Hepatocyte (in vitro differentiated cells): Measurements from ENCODE around the gene CCL28. TPM values are rescaled to one million over a fixed set of nuclear protein-coding genes. Genes with fewer than 3 reads are reported as not detected.

Experiments used
- DNase-seq: peaks from one replicate; pipeline ENCODE4 v3.0.0-alpha.2; 2016; ENCODE audit warnings: low spot score
- H2AFZ ChIP-seq: fragments of 200-600 bp; sonication (generic); 2 replicates; pipeline ENCODE4 v1.6.0; 2016; ENCODE audit warnings: antibody characterized with exemption, mild to moderate bottlenecking
- H3K27ac ChIP-seq: fragments of 200-600 bp; sonication (generic); 2 replicates; pipeline ENCODE4 v1.5.1; 2016; ENCODE audit warnings: mild to moderate bottlenecking
- H3K27me3 ChIP-seq: fragments of 200-600 bp; sonication (generic); 2 replicates; pipeline ENCODE4 v1.6.1; 2016
- H3K36me3 ChIP-seq: fragments of 200-600 bp; sonication (generic); replicated peaks from 2 replicates; pipeline ENCODE4 v1.5.1; 2016; ENCODE audit warnings: low read depth; ENCODE audit not compliant: insufficient read depth
- H3K4me1 ChIP-seq: fragments of 200-600 bp; sonication (generic); 2 replicates; pipeline ENCODE4 v1.5.1; 2016; ENCODE audit warnings: mild to moderate bottlenecking, moderate library complexity; ENCODE audit not compliant: insufficient read depth
- H3K4me2 ChIP-seq: fragments of 200-600 bp; sonication (generic); 2 replicates; pipeline ENCODE4 v1.6.0; 2016
- H3K4me3 ChIP-seq: fragments of 200-600 bp; sonication (generic); 2 replicates; pipeline ENCODE4 v1.5.1; 2016; ENCODE audit warnings: mild to moderate bottlenecking
- H3K79me2 ChIP-seq: fragments of 200-600 bp; sonication (generic); 2 replicates; pipeline ENCODE4 v1.6.0; 2017; ENCODE audit warnings: mild to moderate bottlenecking
- H3K9me2 ChIP-seq: fragments of 200-600 bp; sonication (generic); replicated peaks from 2 replicates; pipeline ENCODE4 v1.6.0; 2017; ENCODE audit warnings: mild to moderate bottlenecking; ENCODE audit not compliant: insufficient read depth
- H3K9me3 ChIP-seq: fragments of 200-600 bp; sonication (generic); 2 replicates; pipeline ENCODE4 v1.5.1; 2016; ENCODE audit warnings: low read depth, mild to moderate bottlenecking
- H4K20me1 ChIP-seq: fragments of 200-600 bp; sonication (generic); 2 replicates; pipeline ENCODE4 v1.6.0; 2016; ENCODE audit warnings: mild to moderate bottlenecking; ENCODE audit not compliant: insufficient read depth, poor library complexity, severe bottlenecking
- CTCF ChIP-seq: fragments of 200-600 bp; sonication (generic); IDR thresholded peaks from 2 replicates; pipeline ENCODE4 v1.5.1; 2016; ENCODE audit warnings: antibody characterized with exemption, mild to moderate bottlenecking; ENCODE audit not compliant: poor library complexity
- EZH2 ChIP-seq: fragments of 200-600 bp; sonication (generic); IDR thresholded peaks from 2 replicates; pipeline ENCODE4 v1.6.1; 2016; ENCODE audit warnings: antibody characterized with exemption, mild to moderate bottlenecking, borderline replicate concordance
- EZH2phosphoT487 ChIP-seq: fragments of 200-600 bp; sonication (generic); IDR thresholded peaks from one replicate; pipeline ENCODE4 v1.6.1; 2018; ENCODE audit warnings: antibody characterized with exemption, mild to moderate bottlenecking, low read depth, moderate library complexity; ENCODE audit not compliant: unreplicated experiment, severe bottlenecking
- WGBS: methylation state at CpG from one replicate; pipeline ENCODE4 v1.1.6; 2016; ENCODE audit warnings: low lambda C conversion rate; ENCODE audit errors: missing lambda C conversion rate; 5-methylcytosine and 5-hydroxymethylcytosine counted together
- polyA plus RNA-seq: library from polyadenylated mRNA; unstranded; fragments of >200 nt; fragmentation: Nextera tagmentation; extraction: Ambion mirVana; gene quantifications from 2 replicates; pipeline ENCODE4 v1.2.1, GENCODE V29; 2016
- total RNA-seq: library from RNA; depleted of rRNA; stranded (reverse); fragments of >200 nt; gene quantifications from 2 replicates; pipeline ENCODE4 v1.2.3, GENCODE V29; 2014

CCL28 gene
- total and polyA plus RNA-seq, 2 experiments from 2014 or later: 0.80 to 1.1 TPM

GRCh38 chr5:43363445-43364152 lies 48.6 kb downstream of the CCL28 start:
- H4K20me1 ChIP-seq: no peaks in the 10 kb centered on the region
- no peak overlapping the region for H3K4me2 ChIP-seq
- H3K36me3 ChIP-seq: no peaks in the 10 kb centered on the region
- H3K9me2 ChIP-seq: no peaks in the 10 kb centered on the region
- no peak overlapping the region for H3K27ac ChIP-seq
- no peak overlapping the region for H3K4me3 ChIP-seq
- H3K9me3 ChIP-seq: no peaks in the 10 kb centered on the region
- no peak overlapping the region for H2AFZ ChIP-seq
- no peaks in the 10 kb centered on the region for H3K4me1 ChIP-seq
- TF ChIP-seq CTCF (no peak), EZH2phosphoT487 (no peak), EZH2 (no peak)
- 47% methylated on average over 2 of the region's 2 CpGs for WGBS
- no peaks in the 10 kb centered on the region for H3K27me3 ChIP-seq
- no peak for DNase-seq
- H3K79me2 ChIP-seq: no peaks in the 10 kb centered on the region

DNA sequence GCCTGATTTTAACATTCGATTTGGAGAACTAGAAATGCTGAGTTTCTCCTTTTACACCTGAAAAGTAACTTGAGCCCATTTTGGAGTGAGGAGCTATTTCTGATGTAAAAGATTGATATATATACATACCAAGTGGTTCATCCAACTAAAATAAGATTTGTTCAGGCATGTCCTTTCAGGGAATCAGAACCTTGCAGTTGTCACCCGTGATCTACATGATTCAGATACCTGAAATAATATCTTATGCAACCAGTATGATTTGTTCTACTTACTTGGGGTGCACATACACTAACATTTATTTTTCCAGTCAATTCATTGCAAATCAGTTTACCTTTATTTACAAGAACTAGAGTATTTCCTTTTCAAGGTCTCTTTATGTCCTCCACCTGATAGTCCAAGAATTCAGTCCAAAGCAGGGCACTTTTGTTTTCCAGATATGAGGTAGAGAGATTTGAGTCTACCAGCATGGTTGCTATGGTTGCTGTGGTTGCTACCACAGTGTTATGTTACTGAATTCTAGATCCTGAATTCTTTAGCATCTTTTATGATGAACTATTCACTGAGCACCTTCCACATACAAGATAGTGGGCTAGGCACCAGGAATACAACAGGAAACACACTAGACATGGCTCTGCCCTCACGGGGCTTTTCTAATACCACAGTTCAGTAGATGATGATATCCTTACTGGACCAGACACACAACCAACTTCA lies 49.3 kb downstream of the CCL28 start:
- no peak for TF ChIP-seq CTCF
- no peak for TF ChIP-seq EZH2phosphoT487
- no peak for TF ChIP-seq EZH2
- WGBS: 89% methylated on average over 3 of the region's 3 CpGs
- no peaks in the 10 kb centered on the region for H3K9me2 ChIP-seq
- no peak overlapping the region for H3K27ac ChIP-seq
- no peak for DNase-seq
- no peak overlapping the region for H3K4me2 ChIP-seq
- H3K9me3 ChIP-seq: no peaks in the 10 kb centered on the region
- no peaks in the 10 kb centered on the region for H4K20me1 ChIP-seq
- no peaks in the 10 kb centered on the region for H3K27me3 ChIP-seq
- H3K79me2 ChIP-seq: no peaks in the 10 kb centered on the region
- H3K36me3 ChIP-seq: no peaks in the 10 kb centered on the region
- H3K4me3 ChIP-seq: no peak overlapping the region
- no peaks in the 10 kb centered on the region for H3K4me1 ChIP-seq
- no peak overlapping the region for H2AFZ ChIP-seq

GRCh38 chr5:43358726-43359125 lies 53.5 kb downstream of the CCL28 start:
- Histone ChIP-seq H3K4me1 (no peaks in the 10 kb centered on the region), H3K79me2 (no peaks in the 10 kb centered on the region), H3K27me3 (no peaks in the 10 kb centered on the region), H3K36me3 (no peaks in the 10 kb centered on the region), H4K20me1 (no peaks in the 10 kb centered on the region), H3K27ac (no peak overlapping the region), H3K9me3 (no peaks in the 10 kb centered on the region), H3K4me3 (no peak overlapping the region), H3K9me2 (no peaks in the 10 kb centered on the region), H2AFZ (no peak overlapping the region), H3K4me2 (no peak overlapping the region)
- no peak for DNase-seq
- no peak for TF ChIP-seq CTCF
- TF ChIP-seq EZH2phosphoT487: no peak
